HEK293 (cell line): Measurements from ENCODE around the gene PPP2R2D.

Source experiments
- CTCF ChIA-PET: fragments of 350-600 bp; formaldehyde crosslinking; extraction: SDS; loops from one replicate; lab custom pipeline; 2021; ENCODE audit warnings: antibody characterized with exemption; lab: Yijun Ruan, JAX
- POLR2A ChIA-PET: fragments of 300-600 bp; formaldehyde crosslinking; extraction: SDS; loops from one replicate; lab custom pipeline; 2020; ENCODE audit warnings: antibody characterized with exemption, inconsistent platforms; lab: Yijun Ruan, JAX
- H3K27ac ChIP-seq: fragments of 200-500 bp; sonication (Bioruptor generic); 2 replicates; pipeline ENCODE4 v1.5.1; 2014; ENCODE audit warnings: low read depth, low read length, control low read depth, inconsistent platforms; ENCODE audit errors: extremely low read depth
- H3K36me3 ChIP-seq, 2 experiments: fragments of 200-500 bp in 1 of 2; sonication (Bioruptor generic) in 1 of 2; 1 replicate in 1 of 2; 2 replicates in 1 of 2; pipeline ENCODE4 v1.5.1; 2014 to 2017; ENCODE audit warnings: inconsistent platforms in 2 of 2, low read length in 2 of 2; ENCODE audit not compliant: control insufficient read depth in 2 of 2, insufficient read depth in 1 of 2
- H3K4me1 ChIP-seq: fragments of 200-500 bp; sonication (Bioruptor generic); 2 replicates; pipeline ENCODE4 v1.5.1; 2014; ENCODE audit warnings: mild to moderate bottlenecking, low read length, inconsistent platforms; ENCODE audit not compliant: control insufficient read depth, insufficient read depth
- H3K4me3 ChIP-seq: 2 replicates; pipeline ENCODE4 v1.5.1; 2011; ENCODE audit warnings: low read depth, mild to moderate bottlenecking, control low read depth, low read length, moderate library complexity
- H3K9me3 ChIP-seq: fragments of 200-500 bp; sonication (Bioruptor generic); 2 replicates; pipeline ENCODE4 v1.5.1; 2014; ENCODE audit warnings: low read depth, low read length, inconsistent platforms; ENCODE audit not compliant: control insufficient read depth, insufficient read depth
- EGR2 ChIP-seq: fragments of 450-650 bp; formaldehyde crosslinking; IDR thresholded peaks from 2 replicates; pipeline ENCODE4 v1.5.1; 2016; ENCODE audit warnings: low read depth, missing biosample characterization, missing genetic modification characterization
- MZF1 ChIP-seq: fragments of 450-650 bp; formaldehyde crosslinking; IDR thresholded peaks from 2 replicates; pipeline ENCODE4 v1.5.1; 2017; ENCODE audit warnings: missing biosample characterization, missing genetic modification characterization, borderline replicate concordance
- ZBTB17 ChIP-seq: fragments of 450-650 bp; formaldehyde crosslinking; IDR thresholded peaks from 2 replicates; pipeline ENCODE4 v1.5.1; 2016; ENCODE audit warnings: missing biosample characterization, missing genetic modification characterization
- ZFP41 ChIP-seq: fragments of 450-650 bp; formaldehyde crosslinking; IDR thresholded peaks from 2 replicates; pipeline ENCODE4 v1.5.1; 2016; ENCODE audit warnings: missing biosample characterization, missing genetic modification characterization, borderline replicate concordance
- ZNF121 ChIP-seq: fragments of 450-650 bp; formaldehyde crosslinking; IDR thresholded peaks from 2 replicates; pipeline ENCODE4 v1.5.1; 2016; ENCODE audit warnings: missing biosample characterization, missing genetic modification characterization
- ZNF132 ChIP-seq: fragments of 450-650 bp; formaldehyde crosslinking; IDR thresholded peaks from 2 replicates; pipeline ENCODE4 v1.5.1; 2017; ENCODE audit warnings: missing biosample characterization, missing genetic modification characterization, borderline replicate concordance
- ZNF223 ChIP-seq: fragments of 450-650 bp; formaldehyde crosslinking; IDR thresholded peaks from 2 replicates; pipeline ENCODE4 v1.5.1; 2016; ENCODE audit warnings: missing biosample characterization, missing genetic modification characterization
- ZNF423 ChIP-seq: fragments of 450-650 bp; formaldehyde crosslinking; IDR thresholded peaks from 2 replicates; pipeline ENCODE4 v1.5.1; 2016; ENCODE audit warnings: missing biosample characterization, missing genetic modification characterization
- ZNF544 ChIP-seq: fragments of 450-650 bp; formaldehyde crosslinking; IDR thresholded peaks from 2 replicates; pipeline ENCODE4 v1.5.0; 2017; ENCODE audit warnings: missing biosample characterization, missing genetic modification characterization
- ZNF600 ChIP-seq: fragments of 450-650 bp; formaldehyde crosslinking; IDR thresholded peaks from 2 replicates; pipeline ENCODE4 v1.5.1; 2016; ENCODE audit warnings: missing biosample characterization, missing genetic modification characterization
- TF ChIP-seq, protein P1 (sequence below): fragments of 450-650 bp; formaldehyde crosslinking; IDR thresholded peaks from 2 replicates; pipeline ENCODE4 v1.5.1; 2017; ENCODE audit warnings: missing biosample characterization, missing genetic modification characterization
- TF ChIP-seq, protein P2 (sequence below): fragments of 450-650 bp; formaldehyde crosslinking; IDR thresholded peaks from 2 replicates; pipeline ENCODE4 v1.5.1; 2016; ENCODE audit warnings: missing biosample characterization, missing genetic modification characterization
- TF ChIP-seq, protein P3 (sequence below): fragments of 450-650 bp; formaldehyde crosslinking; IDR thresholded peaks from 2 replicates; pipeline ENCODE4 v1.5.1; 2016; ENCODE audit warnings: missing biosample characterization, missing genetic modification characterization
- TF ChIP-seq, protein P4 (sequence below): fragments of 450-650 bp; formaldehyde crosslinking; IDR thresholded peaks from 2 replicates; pipeline ENCODE4 v1.5.1; 2016; ENCODE audit warnings: missing biosample characterization, missing genetic modification characterization
- TF ChIP-seq, protein P5 (sequence below): fragments of 450-650 bp; formaldehyde crosslinking; IDR thresholded peaks from 2 replicates; pipeline ENCODE4 v1.5.1; 2016; ENCODE audit warnings: missing biosample characterization, missing genetic modification characterization
- TF ChIP-seq, protein P6 (sequence below): fragments of 450-650 bp; formaldehyde crosslinking; IDR thresholded peaks from 2 replicates; pipeline ENCODE4 v1.5.1; 2016; ENCODE audit warnings: missing biosample characterization, missing genetic modification characterization
- TF ChIP-seq, protein P7 (sequence below): fragments of 450-650 bp; formaldehyde crosslinking; IDR thresholded peaks from 2 replicates; pipeline ENCODE4 v1.5.1; 2017; ENCODE audit warnings: missing biosample characterization, missing genetic modification characterization

Gene PPP2R2D

DNA sequence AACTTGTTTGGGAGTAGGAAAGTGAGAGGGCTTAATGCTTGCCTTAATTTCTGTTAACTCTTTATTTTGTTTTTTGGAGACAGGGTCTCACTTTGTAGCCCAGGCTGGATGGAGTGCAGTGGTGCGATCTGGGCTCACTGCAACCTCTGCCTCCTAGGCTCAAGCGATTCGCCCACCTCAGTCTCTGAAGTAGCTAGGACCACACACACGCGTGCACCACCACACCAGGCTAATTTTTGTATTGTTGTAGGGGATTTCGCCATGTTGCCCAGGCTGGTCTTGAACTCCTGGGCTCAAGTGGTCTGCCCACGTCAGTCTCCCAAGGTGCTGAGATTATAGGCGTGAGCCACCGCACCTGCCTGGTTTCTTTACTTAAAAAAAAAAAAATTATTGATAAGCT is 1.9 kb downstream of the PPP2R2D start:
- Histone ChIP-seq H3K4me1 (peaks cover 25% of the 10 kb centered on the region), H3K9me3 (no peaks in the 10 kb centered on the region), H3K36me3 (peaks cover 15 to 18% of the 10 kb centered on the region in 2 experiments; a peak in 2 of 3 replicates), H3K27ac (no peak overlapping the region)
- POLR2A ChIA-PET = no interaction called here
- TF ChIP-seq ZBTB17 (tag by site-specific recombination) (no peak), ZNF223 (no peak)
- TF ChIP-seq, protein P1, sequence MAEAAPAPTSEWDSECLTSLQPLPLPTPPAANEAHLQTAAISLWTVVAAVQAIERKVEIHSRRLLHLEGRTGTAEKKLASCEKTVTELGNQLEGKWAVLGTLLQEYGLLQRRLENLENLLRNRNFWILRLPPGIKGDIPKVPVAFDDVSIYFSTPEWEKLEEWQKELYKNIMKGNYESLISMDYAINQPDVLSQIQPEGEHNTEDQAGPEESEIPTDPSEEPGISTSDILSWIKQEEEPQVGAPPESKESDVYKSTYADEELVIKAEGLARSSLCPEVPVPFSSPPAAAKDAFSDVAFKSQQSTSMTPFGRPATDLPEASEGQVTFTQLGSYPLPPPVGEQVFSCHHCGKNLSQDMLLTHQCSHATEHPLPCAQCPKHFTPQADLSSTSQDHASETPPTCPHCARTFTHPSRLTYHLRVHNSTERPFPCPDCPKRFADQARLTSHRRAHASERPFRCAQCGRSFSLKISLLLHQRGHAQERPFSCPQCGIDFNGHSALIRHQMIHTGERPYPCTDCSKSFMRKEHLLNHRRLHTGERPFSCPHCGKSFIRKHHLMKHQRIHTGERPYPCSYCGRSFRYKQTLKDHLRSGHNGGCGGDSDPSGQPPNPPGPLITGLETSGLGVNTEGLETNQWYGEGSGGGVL (tag by site-specific recombination) = no peak
- TF ChIP-seq, all 188 proteins: peak for 0
- CTCF ChIA-PET = interaction anchor here (1.9 to 2.6 kb wide), 2 partner anchors 17 to 40 kb away, joined by 7 to 10 read pairs; no protein-coding TSS in a partner anchor
- no peak overlapping the region for H3K4me3 ChIP-seq

DNA sequence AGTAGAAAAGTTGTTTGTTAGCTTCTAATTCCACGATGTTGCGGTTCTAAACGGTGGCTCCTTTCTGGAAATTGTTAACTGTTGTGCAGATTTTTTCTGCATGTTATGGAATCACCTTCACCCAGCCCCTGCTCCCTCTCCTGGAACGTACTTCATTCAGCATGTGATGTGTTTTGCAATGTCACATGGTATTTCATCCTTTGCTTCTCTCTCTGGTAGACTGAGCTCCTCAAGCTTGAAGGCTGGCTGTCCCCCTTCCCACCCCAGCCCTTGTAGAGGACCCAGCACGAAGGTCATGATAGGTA is 4.4 kb downstream of the PPP2R2D start:
- Histone ChIP-seq H3K36me3 (peaks cover 19 to 34% of the 10 kb centered on the region in 2 experiments; a peak in 2 of 3 replicates), H3K4me3 (no peak overlapping the region), H3K4me1 (peaks cover 34% of the 10 kb centered on the region), H3K9me3 (no peaks in the 10 kb centered on the region), H3K27ac (no peak overlapping the region)
- CTCF ChIA-PET = interaction anchor here (2.6 kb wide), 1 partner anchor 38 kb away, joined by 10 read pairs; no protein-coding TSS in a partner anchor
- POLR2A ChIA-PET = no interaction called here
- TF ChIP-seq ZNF423 (tag by site-specific recombination) (no peak), ZNF600 (tag by site-specific recombination) (peak; percentile 75), ZNF544 (tag by site-specific recombination) (no peak), ZFP41 (tag by site-specific recombination) (no peak)
- TF ChIP-seq, protein P2, sequence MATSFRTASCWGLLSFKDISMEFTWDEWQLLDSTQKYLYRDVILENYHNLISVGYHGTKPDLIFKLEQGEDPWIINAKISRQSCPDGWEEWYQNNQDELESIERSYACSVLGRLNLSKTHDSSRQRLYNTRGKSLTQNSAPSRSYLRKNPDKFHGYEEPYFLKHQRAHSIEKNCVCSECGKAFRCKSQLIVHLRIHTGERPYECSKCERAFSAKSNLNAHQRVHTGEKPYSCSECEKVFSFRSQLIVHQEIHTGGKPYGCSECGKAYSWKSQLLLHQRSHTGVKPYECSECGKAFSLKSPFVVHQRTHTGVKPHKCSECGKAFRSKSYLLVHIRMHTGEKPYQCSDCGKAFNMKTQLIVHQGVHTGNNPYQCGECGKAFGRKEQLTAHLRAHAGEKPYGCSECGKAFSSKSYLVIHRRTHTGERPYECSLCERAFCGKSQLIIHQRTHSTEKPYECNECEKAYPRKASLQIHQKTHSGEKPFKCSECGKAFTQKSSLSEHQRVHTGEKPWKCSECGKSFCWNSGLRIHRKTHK (tag by site-specific recombination) = no peak
- TF ChIP-seq, protein P3, sequence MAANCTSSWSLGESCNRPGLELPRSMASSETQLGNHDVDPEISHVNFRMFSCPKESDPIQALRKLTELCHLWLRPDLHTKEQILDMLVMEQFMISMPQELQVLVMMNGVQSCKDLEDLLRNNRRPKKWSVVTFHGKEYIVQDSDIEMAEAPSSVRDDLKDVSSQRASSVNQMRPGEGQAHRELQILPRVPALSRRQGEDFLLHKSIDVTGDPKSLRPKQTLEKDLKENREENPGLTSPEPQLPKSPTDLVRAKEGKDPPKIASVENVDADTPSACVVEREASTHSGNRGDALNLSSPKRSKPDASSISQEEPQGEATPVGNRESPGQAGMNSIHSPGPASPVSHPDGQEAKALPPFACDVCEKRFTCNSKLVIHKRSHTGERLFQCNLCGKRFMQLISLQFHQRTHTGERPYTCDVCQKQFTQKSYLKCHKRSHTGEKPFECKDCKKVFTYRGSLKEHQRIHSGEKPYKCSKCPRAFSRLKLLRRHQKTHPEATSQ (tag by site-specific recombination) = no peak

DNA sequence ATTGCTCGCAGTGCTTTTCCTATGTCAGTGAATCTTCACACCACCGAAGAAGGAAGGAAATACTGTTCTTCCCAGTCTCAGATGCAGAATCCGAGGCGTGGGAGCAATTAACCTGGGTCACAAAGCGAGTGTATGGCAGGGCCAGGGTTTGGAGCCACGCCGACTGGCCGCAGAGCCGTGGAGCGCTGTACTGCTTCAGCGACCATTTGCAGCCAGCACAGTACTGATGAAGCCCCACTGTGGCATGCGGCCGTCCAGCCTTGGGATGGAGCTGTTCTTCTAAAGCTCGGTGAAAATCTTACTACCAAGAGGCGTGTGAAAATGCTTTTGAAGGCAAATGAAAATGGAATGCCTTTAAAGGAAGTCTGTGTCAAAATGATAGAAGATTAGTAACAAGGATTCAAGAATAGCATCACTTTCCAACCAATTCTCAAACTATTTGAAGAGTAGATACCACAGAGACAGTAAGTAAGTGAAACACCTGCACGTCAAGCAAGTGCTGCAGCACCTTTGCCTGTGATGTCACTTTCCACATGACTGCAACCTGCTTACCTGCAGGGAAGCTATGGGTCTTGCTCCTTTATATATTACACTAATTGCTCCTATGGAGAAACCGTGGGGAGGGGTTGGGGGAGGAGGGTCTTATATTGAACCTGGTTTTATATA is 4.9 kb downstream of the PPP2R2D start:
- CTCF ChIA-PET = interaction anchor here (0.6 kb wide), 1 partner anchor 788 kb away, joined by 4 read pairs; no protein-coding TSS in a partner anchor
- TF ChIP-seq, protein P4, sequence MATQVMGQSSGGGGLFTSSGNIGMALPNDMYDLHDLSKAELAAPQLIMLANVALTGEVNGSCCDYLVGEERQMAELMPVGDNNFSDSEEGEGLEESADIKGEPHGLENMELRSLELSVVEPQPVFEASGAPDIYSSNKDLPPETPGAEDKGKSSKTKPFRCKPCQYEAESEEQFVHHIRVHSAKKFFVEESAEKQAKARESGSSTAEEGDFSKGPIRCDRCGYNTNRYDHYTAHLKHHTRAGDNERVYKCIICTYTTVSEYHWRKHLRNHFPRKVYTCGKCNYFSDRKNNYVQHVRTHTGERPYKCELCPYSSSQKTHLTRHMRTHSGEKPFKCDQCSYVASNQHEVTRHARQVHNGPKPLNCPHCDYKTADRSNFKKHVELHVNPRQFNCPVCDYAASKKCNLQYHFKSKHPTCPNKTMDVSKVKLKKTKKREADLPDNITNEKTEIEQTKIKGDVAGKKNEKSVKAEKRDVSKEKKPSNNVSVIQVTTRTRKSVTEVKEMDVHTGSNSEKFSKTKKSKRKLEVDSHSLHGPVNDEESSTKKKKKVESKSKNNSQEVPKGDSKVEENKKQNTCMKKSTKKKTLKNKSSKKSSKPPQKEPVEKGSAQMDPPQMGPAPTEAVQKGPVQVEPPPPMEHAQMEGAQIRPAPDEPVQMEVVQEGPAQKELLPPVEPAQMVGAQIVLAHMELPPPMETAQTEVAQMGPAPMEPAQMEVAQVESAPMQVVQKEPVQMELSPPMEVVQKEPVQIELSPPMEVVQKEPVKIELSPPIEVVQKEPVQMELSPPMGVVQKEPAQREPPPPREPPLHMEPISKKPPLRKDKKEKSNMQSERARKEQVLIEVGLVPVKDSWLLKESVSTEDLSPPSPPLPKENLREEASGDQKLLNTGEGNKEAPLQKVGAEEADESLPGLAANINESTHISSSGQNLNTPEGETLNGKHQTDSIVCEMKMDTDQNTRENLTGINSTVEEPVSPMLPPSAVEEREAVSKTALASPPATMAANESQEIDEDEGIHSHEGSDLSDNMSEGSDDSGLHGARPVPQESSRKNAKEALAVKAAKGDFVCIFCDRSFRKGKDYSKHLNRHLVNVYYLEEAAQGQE (tag by site-specific recombination) = no peak
- TF ChIP-seq MZF1 = no peak
- TF ChIP-seq EGR2 (tag by site-specific recombination) = no peak
- TF ChIP-seq ZNF132 (tag by site-specific recombination) = no peak
- TF ChIP-seq, protein P5, sequence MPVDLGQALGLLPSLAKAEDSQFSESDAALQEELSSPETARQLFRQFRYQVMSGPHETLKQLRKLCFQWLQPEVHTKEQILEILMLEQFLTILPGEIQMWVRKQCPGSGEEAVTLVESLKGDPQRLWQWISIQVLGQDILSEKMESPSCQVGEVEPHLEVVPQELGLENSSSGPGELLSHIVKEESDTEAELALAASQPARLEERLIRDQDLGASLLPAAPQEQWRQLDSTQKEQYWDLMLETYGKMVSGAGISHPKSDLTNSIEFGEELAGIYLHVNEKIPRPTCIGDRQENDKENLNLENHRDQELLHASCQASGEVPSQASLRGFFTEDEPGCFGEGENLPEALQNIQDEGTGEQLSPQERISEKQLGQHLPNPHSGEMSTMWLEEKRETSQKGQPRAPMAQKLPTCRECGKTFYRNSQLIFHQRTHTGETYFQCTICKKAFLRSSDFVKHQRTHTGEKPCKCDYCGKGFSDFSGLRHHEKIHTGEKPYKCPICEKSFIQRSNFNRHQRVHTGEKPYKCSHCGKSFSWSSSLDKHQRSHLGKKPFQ = no peak
- TF ChIP-seq ZNF121 (tag by site-specific recombination) = no peak
- TF ChIP-seq, protein P6, sequence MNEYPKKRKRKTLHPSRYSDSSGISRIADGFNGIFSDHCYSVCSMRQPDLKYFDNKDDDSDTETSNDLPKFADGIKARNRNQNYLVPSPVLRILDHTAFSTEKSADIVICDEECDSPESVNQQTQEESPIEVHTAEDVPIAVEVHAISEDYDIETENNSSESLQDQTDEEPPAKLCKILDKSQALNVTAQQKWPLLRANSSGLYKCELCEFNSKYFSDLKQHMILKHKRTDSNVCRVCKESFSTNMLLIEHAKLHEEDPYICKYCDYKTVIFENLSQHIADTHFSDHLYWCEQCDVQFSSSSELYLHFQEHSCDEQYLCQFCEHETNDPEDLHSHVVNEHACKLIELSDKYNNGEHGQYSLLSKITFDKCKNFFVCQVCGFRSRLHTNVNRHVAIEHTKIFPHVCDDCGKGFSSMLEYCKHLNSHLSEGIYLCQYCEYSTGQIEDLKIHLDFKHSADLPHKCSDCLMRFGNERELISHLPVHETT (tag by site-specific recombination) = no peak
- TF ChIP-seq, protein P7, sequence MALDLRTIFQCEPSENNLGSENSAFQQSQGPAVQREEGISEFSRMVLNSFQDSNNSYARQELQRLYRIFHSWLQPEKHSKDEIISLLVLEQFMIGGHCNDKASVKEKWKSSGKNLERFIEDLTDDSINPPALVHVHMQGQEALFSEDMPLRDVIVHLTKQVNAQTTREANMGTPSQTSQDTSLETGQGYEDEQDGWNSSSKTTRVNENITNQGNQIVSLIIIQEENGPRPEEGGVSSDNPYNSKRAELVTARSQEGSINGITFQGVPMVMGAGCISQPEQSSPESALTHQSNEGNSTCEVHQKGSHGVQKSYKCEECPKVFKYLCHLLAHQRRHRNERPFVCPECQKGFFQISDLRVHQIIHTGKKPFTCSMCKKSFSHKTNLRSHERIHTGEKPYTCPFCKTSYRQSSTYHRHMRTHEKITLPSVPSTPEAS (tag by site-specific recombination) = no peak

More for the DNA sequence above, 4.9 kb downstream of the PPP2R2D start:
- no peak overlapping the region for H3K27ac ChIP-seq
- POLR2A ChIA-PET = no interaction called here
- peaks cover 19 to 34% of the 10 kb centered on the region in 2 experiments; a peak in 2 of 3 replicates for H3K36me3 ChIP-seq
- peaks cover 34% of the 10 kb centered on the region for H3K4me1 ChIP-seq
- no peak overlapping the region for H3K4me3 ChIP-seq
- no peaks in the 10 kb centered on the region for H3K9me3 ChIP-seq
